ENCODE results near the gene MDH2.
"Not testable (repeated sequence)": the region's sequence is repeated elsewhere in the genome, so short reads cannot be mapped to it uniquely, and the experiment has no call there.

MDH2 gene

DNA sequence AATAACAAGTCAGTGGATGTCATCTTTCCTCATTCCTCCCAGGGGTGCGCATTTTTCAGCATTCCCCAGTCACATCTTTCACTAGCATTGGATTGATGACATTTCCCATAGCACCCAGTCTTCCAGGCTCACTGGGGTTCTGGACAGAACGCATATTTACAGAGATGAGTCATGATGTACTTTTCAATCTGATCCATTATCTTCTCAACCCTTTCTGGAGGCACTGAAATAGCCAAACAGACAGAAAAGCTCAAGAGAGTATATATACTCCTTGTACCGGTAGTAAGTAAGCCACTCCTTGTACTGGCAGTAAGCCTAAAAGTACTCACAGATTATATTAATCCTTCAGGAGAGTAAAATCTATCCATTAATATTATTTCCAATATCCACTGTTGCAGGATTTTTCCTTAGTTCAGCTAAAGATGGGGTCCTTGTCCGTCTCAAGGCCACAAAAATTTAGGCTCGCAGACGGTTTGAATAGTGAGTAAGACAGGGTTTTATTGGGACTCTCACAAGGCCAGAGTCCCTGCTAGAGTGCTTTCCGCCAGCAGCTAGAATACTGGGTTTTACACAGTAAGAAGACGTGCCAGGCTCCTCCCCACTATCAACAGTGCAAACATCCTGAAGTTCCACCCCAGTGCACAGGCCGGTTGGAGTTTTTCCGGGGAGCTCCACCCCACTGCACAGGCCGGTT is 60.8 kb downstream of the MDH2 start:
- no peak for DNase-seq (ENCODE audit: low read depth in 2 of 2)

DNA sequence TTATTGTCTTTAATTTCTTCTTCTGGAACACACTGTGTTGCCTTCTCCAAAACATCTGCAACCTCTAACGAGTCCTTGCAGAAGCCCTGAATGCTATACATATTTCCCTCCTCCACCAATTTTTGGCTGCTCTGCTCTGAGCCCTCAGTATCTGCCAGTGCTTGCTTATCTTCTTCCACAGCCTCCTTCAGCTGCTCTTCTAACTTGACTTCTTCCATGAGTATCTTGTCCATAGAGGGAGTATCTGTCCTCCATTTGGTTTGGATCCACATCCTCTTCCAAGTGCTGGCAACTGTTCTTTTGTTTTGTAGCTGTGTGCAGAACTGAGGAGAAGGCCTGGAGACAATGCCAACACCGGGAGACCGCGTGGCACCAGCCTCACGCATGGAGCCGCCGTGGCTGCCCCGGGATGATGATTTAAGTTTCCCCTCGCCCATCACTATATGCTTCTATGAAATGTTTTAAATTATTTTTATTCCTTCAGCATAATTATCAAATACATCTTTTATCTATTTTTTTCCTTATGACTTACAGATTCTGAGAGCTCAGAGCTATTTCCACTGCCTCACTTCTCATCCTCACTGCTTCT is 65.2 kb downstream of the MDH2 start:
- DNase-seq (ENCODE audit: low read depth in 2 of 2), result not testable (repeated sequence)

DNA sequence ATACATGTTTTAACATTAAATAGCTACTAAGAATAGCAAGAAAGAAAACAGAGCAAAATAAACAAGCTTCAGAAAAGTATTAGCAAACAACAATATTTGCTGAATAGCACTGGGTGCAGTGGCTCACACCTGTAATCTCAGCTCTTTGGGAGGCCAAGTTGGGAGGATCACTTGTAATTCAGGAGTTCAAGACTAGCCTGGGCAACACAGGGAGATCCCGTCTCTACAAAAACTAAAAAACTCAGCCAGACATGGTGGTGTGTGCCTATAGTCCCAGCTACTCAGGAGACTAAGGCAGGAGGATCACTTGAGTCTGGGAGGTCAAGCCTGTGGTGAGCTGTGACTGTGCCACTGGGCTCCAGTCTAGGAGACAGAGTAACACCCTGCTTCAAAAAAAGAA is 66.8 kb downstream of the MDH2 start:
- DNase-seq (ENCODE audit: low read depth in 2 of 2), result not testable (repeated sequence)

Measured in activated CD4-positive, alpha-beta T cell treated with anti-CD3 and anti-CD28 coated beads for 24 hours (primary cell).